ENCODE measurements around the gene ADK.

DNA sequence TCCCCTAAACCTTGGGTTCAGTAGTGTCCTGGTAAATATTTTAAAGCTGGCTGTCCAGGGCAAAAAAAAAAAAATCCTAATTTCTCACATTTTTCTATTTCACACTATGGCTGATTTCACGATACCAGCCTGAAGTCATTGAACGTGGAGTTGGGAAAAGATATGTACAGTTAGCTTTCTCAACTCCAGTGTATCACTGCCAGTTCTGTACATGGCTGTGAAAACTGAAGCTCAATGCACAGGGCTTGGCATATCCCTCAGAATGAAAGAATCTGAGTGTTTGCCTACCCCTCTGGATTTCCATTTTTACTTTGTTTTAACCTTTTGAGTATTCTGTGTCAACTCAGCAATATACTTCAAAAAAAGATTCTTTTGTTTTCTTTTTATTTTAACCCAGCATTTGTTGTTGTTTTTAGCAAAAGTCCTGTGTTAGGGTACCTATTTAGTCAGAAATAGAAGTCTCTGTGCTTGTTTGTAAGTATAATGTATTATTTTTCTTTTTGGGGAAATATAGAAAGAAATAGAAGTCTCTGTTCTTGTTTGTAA, 274.5 kb downstream of the ADK start:
- TF ChIP-seq, protein P1, sequence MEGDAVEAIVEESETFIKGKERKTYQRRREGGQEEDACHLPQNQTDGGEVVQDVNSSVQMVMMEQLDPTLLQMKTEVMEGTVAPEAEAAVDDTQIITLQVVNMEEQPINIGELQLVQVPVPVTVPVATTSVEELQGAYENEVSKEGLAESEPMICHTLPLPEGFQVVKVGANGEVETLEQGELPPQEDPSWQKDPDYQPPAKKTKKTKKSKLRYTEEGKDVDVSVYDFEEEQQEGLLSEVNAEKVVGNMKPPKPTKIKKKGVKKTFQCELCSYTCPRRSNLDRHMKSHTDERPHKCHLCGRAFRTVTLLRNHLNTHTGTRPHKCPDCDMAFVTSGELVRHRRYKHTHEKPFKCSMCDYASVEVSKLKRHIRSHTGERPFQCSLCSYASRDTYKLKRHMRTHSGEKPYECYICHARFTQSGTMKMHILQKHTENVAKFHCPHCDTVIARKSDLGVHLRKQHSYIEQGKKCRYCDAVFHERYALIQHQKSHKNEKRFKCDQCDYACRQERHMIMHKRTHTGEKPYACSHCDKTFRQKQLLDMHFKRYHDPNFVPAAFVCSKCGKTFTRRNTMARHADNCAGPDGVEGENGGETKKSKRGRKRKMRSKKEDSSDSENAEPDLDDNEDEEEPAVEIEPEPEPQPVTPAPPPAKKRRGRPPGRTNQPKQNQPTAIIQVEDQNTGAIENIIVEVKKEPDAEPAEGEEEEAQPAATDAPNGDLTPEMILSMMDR (conservative IDR thresholded peaks at IDR 0.05 in 1 of 2, IDR thresholded peaks at IDR 0.05 in 1 of 2; ENCODE audit: low read depth in 1 of 2, low read length in 2 of 2), result no peak
- no peak for TF ChIP-seq EZH2 (IDR thresholded peaks at IDR 0.05; ENCODE audit: low read length, missing control alignments)

All from fibroblast of lung (primary cell).